ENCODE data around the gene BEST4.
A peak's percentile ranks its signal among the peaks of the same experiment; 100 is the strongest.
"Not testable (repeated sequence)": the region's sequence is repeated elsewhere in the genome, so short reads cannot be mapped to it uniquely, and the experiment has no call there.

The BEST4 gene

GRCh38 chr1:44803062-44803311 is 15.0 kb upstream of the BEST4 start:
- no peak for DNase-seq (ENCODE audit: low spot score)
- FAIRE-seq, result no peak

GRCh38 chr1:44802306-44803061 is 14.5 kb upstream of the BEST4 start:
- FAIRE-seq (no peak), DNase-seq (ENCODE audit: low spot score) (no peak)

GRCh38 chr1:44801491-44802305 is 13.7 kb upstream of the BEST4 start:
- DNase-seq (ENCODE audit: low spot score) (no peak), FAIRE-seq (no peak)

- peak; percentile 81 for FAIRE-seq
- peak; percentile 94 for DNase-seq (ENCODE audit: low spot score)
Observed at GRCh38 chr1:44799770-44800584, 12.0 kb upstream of the BEST4 start, which contains the start of gene PLK3. TSS of gene PLK3 (plus strand) at chr1:44800377. CDS start at chr1:44800464, 87 bp downstream.

GRCh38 chr1:44798481-44799365 is 10.8 kb upstream of the BEST4 start:
- no peak for FAIRE-seq
- DNase-seq (ENCODE audit: low spot score), result no peak

GRCh38 chr1:44797886-44798285 is 9.9 kb upstream of the BEST4 start:
- not testable (repeated sequence) for DNase-seq (ENCODE audit: low spot score); FAIRE-seq

GRCh38 chr1:44792736-44793502 is 4.9 kb upstream of the BEST4 start:
- FAIRE-seq (no peak), DNase-seq (ENCODE audit: low spot score) (no peak)

- FAIRE-seq, result no peak
- DNase-seq (ENCODE audit: low spot score), result no peak
Observed at GRCh38 chr1:44790968-44791801, 3.2 kb upstream of the BEST4 start.

GRCh38 chr1:44787506-44787905 is 464 bp downstream of the BEST4 start:
- FAIRE-seq, result no peak
- DNase-seq (ENCODE audit: low spot score), result no peak

- DNase-seq (ENCODE audit: low spot score) (no peak), FAIRE-seq (no peak)
Observed at GRCh38 chr1:44786841-44787426, 1.0 kb downstream of the BEST4 start.

GRCh38 chr1:44786138-44786840 is 1.7 kb downstream of the BEST4 start:
- FAIRE-seq (no peak), DNase-seq (ENCODE audit: low spot score) (no peak)

GRCh38 chr1:44785501-44786137 is 2.4 kb downstream of the BEST4 start:
- DNase-seq (ENCODE audit: low spot score), result no peak
- no peak for FAIRE-seq

- no peak for DNase-seq (ENCODE audit: low spot score)
- no peak for FAIRE-seq
Observed at GRCh38 chr1:44785029-44785380, 3.0 kb downstream of the BEST4 start.

- DNase-seq (ENCODE audit: low spot score), result no peak
- no peak for FAIRE-seq
Observed at GRCh38 chr1:44784094-44785028, 3.6 kb downstream of the BEST4 start.

- DNase-seq (ENCODE audit: low spot score), result no peak
- FAIRE-seq, result no peak
Observed at GRCh38 chr1:44783697-44784093, 4.3 kb downstream of the BEST4 start.

GRCh38 chr1:44780583-44781121 is 7.3 kb downstream of the BEST4 start:
- DNase-seq (ENCODE audit: low spot score) (no peak), FAIRE-seq (no peak)
